HL-60 (cell line): ENCODE measurements around the gene DUSP19.

Experiments
- POLR2AphosphoS5 ChIP-seq: IDR thresholded peaks from 2 replicates; pipeline ENCODE4 v1.6.1; 2012; ENCODE audit warnings: low read depth
- SPI1 ChIP-seq: IDR thresholded peaks from 2 replicates; pipeline ENCODE4 v1.6.1; 2012; ENCODE audit warnings: low read depth, mild to moderate bottlenecking, borderline replicate concordance
- TF ChIP-seq, protein P1 (sequence below): IDR thresholded peaks from one replicate; pipeline ENCODE4 v1.5.1; 2011; ENCODE audit warnings: low read length, control low read depth, inconsistent platforms; ENCODE audit not compliant: insufficient read depth
- TF ChIP-seq, protein P2 (sequence below): IDR thresholded peaks from 2 replicates; pipeline ENCODE4 v1.6.1; 2012; ENCODE audit warnings: low read depth; ENCODE audit not compliant: insufficient replicate concordance

DNA sequence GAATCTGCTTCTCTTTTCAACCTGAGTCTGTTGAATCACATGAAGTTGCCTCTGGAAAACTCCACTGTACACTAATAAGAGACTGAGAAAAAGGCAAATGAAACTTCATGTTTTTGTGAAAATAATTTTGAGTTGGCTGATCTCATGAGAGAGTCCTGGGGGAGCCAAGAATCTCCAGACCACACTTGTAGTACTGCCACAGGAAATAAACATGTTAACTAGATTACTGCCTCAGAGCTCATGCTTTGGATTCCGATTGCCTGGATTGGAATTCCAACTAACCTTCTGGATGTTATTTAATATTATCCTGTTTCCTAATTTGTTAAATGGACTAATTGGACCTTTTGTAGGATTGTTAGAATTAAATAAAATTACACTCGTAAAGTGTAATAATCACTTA is 70.9 kb downstream of the DUSP19 start:
- TF ChIP-seq, protein P1, sequence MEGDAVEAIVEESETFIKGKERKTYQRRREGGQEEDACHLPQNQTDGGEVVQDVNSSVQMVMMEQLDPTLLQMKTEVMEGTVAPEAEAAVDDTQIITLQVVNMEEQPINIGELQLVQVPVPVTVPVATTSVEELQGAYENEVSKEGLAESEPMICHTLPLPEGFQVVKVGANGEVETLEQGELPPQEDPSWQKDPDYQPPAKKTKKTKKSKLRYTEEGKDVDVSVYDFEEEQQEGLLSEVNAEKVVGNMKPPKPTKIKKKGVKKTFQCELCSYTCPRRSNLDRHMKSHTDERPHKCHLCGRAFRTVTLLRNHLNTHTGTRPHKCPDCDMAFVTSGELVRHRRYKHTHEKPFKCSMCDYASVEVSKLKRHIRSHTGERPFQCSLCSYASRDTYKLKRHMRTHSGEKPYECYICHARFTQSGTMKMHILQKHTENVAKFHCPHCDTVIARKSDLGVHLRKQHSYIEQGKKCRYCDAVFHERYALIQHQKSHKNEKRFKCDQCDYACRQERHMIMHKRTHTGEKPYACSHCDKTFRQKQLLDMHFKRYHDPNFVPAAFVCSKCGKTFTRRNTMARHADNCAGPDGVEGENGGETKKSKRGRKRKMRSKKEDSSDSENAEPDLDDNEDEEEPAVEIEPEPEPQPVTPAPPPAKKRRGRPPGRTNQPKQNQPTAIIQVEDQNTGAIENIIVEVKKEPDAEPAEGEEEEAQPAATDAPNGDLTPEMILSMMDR: no peak
- no peak for TF ChIP-seq POLR2AphosphoS5
- TF ChIP-seq, protein P2, sequence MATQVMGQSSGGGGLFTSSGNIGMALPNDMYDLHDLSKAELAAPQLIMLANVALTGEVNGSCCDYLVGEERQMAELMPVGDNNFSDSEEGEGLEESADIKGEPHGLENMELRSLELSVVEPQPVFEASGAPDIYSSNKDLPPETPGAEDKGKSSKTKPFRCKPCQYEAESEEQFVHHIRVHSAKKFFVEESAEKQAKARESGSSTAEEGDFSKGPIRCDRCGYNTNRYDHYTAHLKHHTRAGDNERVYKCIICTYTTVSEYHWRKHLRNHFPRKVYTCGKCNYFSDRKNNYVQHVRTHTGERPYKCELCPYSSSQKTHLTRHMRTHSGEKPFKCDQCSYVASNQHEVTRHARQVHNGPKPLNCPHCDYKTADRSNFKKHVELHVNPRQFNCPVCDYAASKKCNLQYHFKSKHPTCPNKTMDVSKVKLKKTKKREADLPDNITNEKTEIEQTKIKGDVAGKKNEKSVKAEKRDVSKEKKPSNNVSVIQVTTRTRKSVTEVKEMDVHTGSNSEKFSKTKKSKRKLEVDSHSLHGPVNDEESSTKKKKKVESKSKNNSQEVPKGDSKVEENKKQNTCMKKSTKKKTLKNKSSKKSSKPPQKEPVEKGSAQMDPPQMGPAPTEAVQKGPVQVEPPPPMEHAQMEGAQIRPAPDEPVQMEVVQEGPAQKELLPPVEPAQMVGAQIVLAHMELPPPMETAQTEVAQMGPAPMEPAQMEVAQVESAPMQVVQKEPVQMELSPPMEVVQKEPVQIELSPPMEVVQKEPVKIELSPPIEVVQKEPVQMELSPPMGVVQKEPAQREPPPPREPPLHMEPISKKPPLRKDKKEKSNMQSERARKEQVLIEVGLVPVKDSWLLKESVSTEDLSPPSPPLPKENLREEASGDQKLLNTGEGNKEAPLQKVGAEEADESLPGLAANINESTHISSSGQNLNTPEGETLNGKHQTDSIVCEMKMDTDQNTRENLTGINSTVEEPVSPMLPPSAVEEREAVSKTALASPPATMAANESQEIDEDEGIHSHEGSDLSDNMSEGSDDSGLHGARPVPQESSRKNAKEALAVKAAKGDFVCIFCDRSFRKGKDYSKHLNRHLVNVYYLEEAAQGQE: no peak
- no peak for TF ChIP-seq SPI1
